K562 (cell line): ENCODE data around the gene SCIN. TPM values are rescaled to one million over a fixed set of nuclear protein-coding genes. Genes with fewer than 3 reads are reported as not detected.

Source experiments
- CBFB ChIP-seq: sonication (generic); formaldehyde crosslinking; IDR thresholded peaks from 2 replicates; pipeline ENCODE4 v1.4.0; 2020; ENCODE audit warnings: mild to moderate bottlenecking, missing genetic modification reagents
- GABPB1 ChIP-seq: sonication (generic); formaldehyde crosslinking; IDR thresholded peaks from 2 replicates; pipeline ENCODE4 v1.8.0; 2022; ENCODE audit warnings: mild to moderate bottlenecking, missing genetic modification reagents
- KLF1 ChIP-seq: fragments of 450-650 bp; IDR thresholded peaks from 2 replicates; pipeline ENCODE4 v1.6.1; 2016; ENCODE audit warnings: missing genetic modification characterization, missing compliant biosample characterization
- MEIS2 ChIP-seq: fragments of 450-650 bp; IDR thresholded peaks from 2 replicates; pipeline ENCODE4 v1.6.1; 2014; ENCODE audit warnings: mild to moderate bottlenecking; ENCODE audit not compliant: partially characterized antibody
- NR0B1 ChIP-seq: fragments of 450-650 bp; IDR thresholded peaks from one replicate; pipeline ENCODE4 v1.6.1; 2018; ENCODE audit warnings: mild to moderate bottlenecking, moderate library complexity; ENCODE audit not compliant: partially characterized antibody
- RFX5 ChIP-seq: IDR thresholded peaks from 2 replicates; pipeline ENCODE4 v1.6.1; 2011; ENCODE audit warnings: low read depth, mild to moderate bottlenecking, improper control_type of control experiment, low read length
- ZNF24 ChIP-seq: fragments of 450-650 bp; IDR thresholded peaks from 2 replicates; pipeline ENCODE4 v1.6.1; 2016
- ZNF3 ChIP-seq: fragments of 250-450 bp; sonication (Bioruptor Pico); IDR thresholded peaks from 2 replicates; pipeline ENCODE4 v1.5.0; 2021; ENCODE audit warnings: mild to moderate bottlenecking, moderate library complexity
- ZNF318 ChIP-seq, 2 experiments: fragments of 450-650 bp; IDR thresholded peaks; 2 replicates each; pipeline ENCODE4 v1.6.1; 2016; ENCODE audit warnings: mild to moderate bottlenecking in 2 of 2, borderline replicate concordance in 1 of 2, low read depth in 1 of 2, moderate library complexity in 1 of 2
- ZZZ3 ChIP-seq: fragments of 450-650 bp; IDR thresholded peaks from 2 replicates; pipeline ENCODE4 v1.6.1; 2016; ENCODE audit warnings: antibody characterized with exemption, mild to moderate bottlenecking, moderate library complexity
- polyA plus RNA-seq, 8 experiments: library from polyadenylated mRNA; depleted of rRNA in 4 of 8; stranded (reverse) in 5 of 8; unstranded in 3 of 8; fragments of >200 nt; fragmentation: Nextera tagmentation in 2 of 8; fragmentation: Illumina TruSeq in 1 of 8; extraction: Ambion mirVana in 2 of 8; extraction: Trizol in 1 of 8; gene quantifications; 2 replicates each; pipeline versions ENCODE4 v1.2.1 to v1.2.3, GENCODE V29; 2011 to 2014; ENCODE audit warnings: inconsistent platforms in 1 of 8, missing spikeins in 1 of 8
- total RNA-seq, 7 experiments: library from RNA; depleted of rRNA in 6 of 7; stranded (reverse); fragments of >200 nt in 6 of 7; fragmentation: Illumina TruSeq in 2 of 7; extraction: Trizol in 2 of 7; gene quantifications; 2 replicates each; pipeline versions ENCODE4 v1.2.1 to v1.2.3, GENCODE V29; 2011 to 2021; ENCODE audit warnings: low replicate concordance in 1 of 7

Gene SCIN
- total and polyA plus RNA-seq, 9 of the 15 experiments (the other 6 are each of a cell fraction or from before 2014, with no cell fraction given) = 0.67 to 18.2 (median 10.6) TPM

GRCh38 chr7:12539681-12540080 is 30.8 kb upstream of the SCIN start (continued):
- TF ChIP-seq CBFB (no peak), MEIS2 (no peak), KLF1 (no peak), RFX5 (no peak), GABPB1 (no peak), ZNF3 (CRISPR knock-in tag) (no peak), ZZZ3 (no peak), NR0B1 (no peak), ZNF318 (IDR thresholded peaks at IDR 0.05; ENCODE audit: borderline replicate concordance in 1 of 2, low read depth in 1 of 2) (no peak), ZNF24 (no peak)
